ENCODE measurements around the gene RTF1. TPM values are rescaled to one million over a fixed set of nuclear protein-coding genes. Genes with fewer than 3 reads are reported as not detected.
"Not testable (repeated sequence)": the region's sequence is repeated elsewhere in the genome, so short reads cannot be mapped to it uniquely, and the experiment has no call there.

Gene RTF1
- total RNA-seq, 2 experiments from 2014 or later: 40.4 to 45.7 TPM

DNA sequence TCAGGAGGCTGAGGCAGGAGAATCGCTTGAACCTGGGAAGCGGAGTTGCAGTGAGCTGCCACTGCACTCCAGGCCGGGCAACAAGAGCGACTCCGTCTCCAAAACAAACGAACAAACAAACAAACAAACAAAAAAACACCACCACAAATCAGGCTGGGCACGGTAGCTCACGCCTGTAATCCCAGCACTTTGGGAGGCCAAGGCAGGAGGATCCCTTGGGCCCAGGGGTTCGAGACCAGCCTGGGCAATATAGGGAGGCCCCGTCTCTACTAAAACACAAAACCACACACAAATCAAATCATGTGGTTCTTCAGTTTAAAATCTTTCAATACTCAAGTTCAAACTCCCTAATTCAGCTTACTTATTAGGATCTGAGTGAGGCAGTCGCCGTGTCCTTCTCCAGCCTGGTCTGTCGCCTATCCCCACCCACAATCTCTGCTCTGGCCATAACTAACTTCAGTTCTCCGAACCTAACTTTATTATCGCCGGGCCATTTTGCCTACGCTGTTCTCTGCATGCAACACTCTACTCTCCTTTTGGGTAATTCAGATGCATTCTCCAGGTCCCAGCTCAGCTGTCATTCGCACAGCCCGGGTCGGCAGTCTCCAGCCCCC lies 660 bp upstream of the RTF1 start:
- Mint-ChIP-seq H3K4me3 (peak overlapping the region; percentile 94), H3K36me3 (ENCODE audit: low read depth) (peaks cover 6% of the 10 kb centered on the region), H3K27ac (peak overlapping the region; percentile 95), H3K4me1 (peaks cover 41% of the 10 kb centered on the region), H3K9me3 (no peaks in the 10 kb centered on the region), H3K27me3 (no peaks in the 10 kb centered on the region)
- DNase-seq: no peak
- ChIA-PET CTCF (interaction anchor here (0.8 kb wide), 1 partner anchor 13 kb away, joined by 3 read pairs; no protein-coding TSS in a partner anchor), POLR2A (no interaction called here)

- peak overlapping the region; percentile 80 for H3K27ac Mint-ChIP-seq
- peak; percentile 42 for DNase-seq
- ChIA-PET POLR2A (no interaction called here), CTCF (no interaction called here)
- no peaks in the 10 kb centered on the region for H3K9me3 Mint-ChIP-seq
- peak overlapping the region; percentile 94 for H3K4me3 Mint-ChIP-seq
- no peaks in the 10 kb centered on the region for H3K27me3 Mint-ChIP-seq
- H3K36me3 Mint-ChIP-seq (ENCODE audit: low read depth): peaks cover 6% of the 10 kb centered on the region
- peaks cover 46% of the 10 kb centered on the region for H3K4me1 Mint-ChIP-seq
Measured at GRCh38 chr15:41417418-41418195, 712 bp downstream of the RTF1 start.

DNA sequence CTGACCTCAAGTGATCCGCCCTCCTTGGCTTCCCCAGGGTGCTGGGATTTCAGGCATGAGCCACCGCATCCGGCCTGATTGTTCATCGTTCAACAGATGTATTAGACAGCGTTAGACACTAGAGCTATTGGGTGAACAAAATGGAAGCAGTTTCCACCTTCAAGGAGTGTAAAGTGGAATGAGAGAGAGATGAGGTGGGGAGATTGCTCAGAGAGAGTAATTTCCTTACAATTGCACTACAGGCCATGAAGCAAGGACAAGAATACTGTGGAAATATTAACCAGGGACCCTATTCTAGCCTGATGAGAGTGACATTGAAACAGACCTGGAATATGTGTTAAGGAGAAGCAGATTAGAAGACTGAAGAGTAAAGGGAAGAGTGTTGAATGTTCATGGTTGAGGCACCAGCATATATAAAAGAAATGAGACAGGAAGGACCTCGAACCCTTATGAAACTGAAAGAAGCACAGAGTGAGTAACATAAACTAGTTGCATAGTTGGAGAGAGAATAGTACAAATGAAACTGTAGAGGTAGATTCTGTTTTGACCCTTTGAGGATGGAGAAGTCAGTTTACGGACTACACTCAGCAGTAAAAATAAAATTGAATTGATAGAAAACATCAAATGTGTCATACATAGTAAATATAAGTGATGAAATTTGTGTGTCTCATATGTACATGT lies 7.2 kb downstream of the RTF1 start:
- Mint-ChIP-seq H3K27ac (peak overlapping the region; percentile 83), H3K4me1 (peaks cover 40% of the 10 kb centered on the region), H3K4me3 (peak overlapping the region; percentile 26), H3K36me3 (ENCODE audit: low read depth) (peaks cover 11% of the 10 kb centered on the region), H3K27me3 (no peaks in the 10 kb centered on the region), H3K9me3 (no peaks in the 10 kb centered on the region)
- ChIA-PET CTCF (no interaction called here), POLR2A (no interaction called here)
- DNase-seq: peak; percentile 10

- Mint-ChIP-seq H3K9me3 (no peaks in the 10 kb centered on the region), H3K36me3 (ENCODE audit: low read depth) (peaks cover 11% of the 10 kb centered on the region), H3K4me3 (peak overlapping the region; percentile 26), H3K27ac (peak overlapping the region; percentile 83), H3K4me1 (peaks cover 42% of the 10 kb centered on the region), H3K27me3 (no peaks in the 10 kb centered on the region)
- ChIA-PET CTCF (no interaction called here), POLR2A (no interaction called here)
- no peak for DNase-seq
Measured at GRCh38 chr15:41424809-41425208, 7.9 kb downstream of the RTF1 start.

- POLR2A ChIA-PET, H3K27ac Mint-ChIP-seq, H3K9me3 Mint-ChIP-seq, H3K27me3 Mint-ChIP-seq, H3K4me3 Mint-ChIP-seq, DNase-seq, CTCF ChIA-PET: not testable (repeated sequence)
- Mint-ChIP-seq H3K36me3 (ENCODE audit: low read depth) (peaks cover 11% of the 10 kb centered on the region), H3K4me1 (peaks cover 38% of the 10 kb centered on the region)
Measured at GRCh38 chr15:41425907-41426306, 9.0 kb downstream of the RTF1 start.

DNA sequence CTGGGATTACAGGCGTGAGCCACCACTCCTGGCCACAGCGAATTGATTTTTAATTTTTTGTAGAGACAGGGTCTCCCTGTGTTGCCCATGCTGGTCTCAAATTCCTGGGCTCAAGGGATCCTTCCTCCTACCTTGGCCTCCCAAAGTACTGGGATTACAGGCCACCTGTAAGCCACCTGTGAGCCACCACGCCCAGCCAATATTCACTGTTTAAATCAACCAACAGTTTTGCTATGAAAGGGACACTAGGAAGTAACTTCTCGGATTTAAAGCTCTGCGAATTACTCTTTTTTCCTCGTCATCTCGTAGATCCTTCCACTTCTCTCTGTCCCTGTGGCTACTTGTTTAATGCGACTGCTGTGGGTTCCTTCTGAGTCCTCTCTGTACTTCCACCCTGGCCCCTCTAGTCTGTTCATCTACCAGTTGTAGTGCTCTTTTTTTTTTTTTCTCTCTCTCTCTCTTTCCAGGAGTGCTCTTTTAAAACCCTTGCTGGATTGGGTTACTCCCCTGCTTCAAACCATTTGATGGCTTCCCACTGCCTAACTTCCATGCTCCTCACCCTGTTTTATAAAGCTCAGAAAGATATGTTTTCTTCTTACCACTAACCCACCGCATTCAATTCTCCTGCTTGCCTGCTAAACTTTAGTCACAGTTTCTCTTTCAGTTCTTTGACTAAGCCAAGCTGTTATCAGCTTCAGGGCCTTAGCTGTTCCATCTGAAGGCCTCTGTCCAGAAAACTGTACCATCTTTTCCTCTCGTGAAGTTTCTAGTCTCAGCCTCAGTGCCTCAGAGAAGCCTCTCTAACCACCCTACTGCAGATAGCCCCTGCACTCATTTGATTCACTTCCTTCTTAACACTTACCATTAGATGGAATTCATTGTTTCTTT lies 12.4 kb downstream of the RTF1 start:
- Mint-ChIP-seq H3K4me3 (peak overlapping the region; percentile 23), H3K27me3 (no peaks in the 10 kb centered on the region), H3K27ac (peak overlapping the region; percentile 90), H3K9me3 (no peaks in the 10 kb centered on the region), H3K36me3 (ENCODE audit: low read depth) (peaks cover 7% of the 10 kb centered on the region), H3K4me1 (peaks cover 27% of the 10 kb centered on the region)
- peak; percentile 22 for DNase-seq
- POLR2A ChIA-PET: no interaction called here
- CTCF ChIA-PET: interaction anchor here (0.6 to 3.1 kb wide), 12 partner anchors 10 to 1824 kb away, joined by 3 to 8 read pairs (median 4); no protein-coding TSS in a partner anchor

DNA sequence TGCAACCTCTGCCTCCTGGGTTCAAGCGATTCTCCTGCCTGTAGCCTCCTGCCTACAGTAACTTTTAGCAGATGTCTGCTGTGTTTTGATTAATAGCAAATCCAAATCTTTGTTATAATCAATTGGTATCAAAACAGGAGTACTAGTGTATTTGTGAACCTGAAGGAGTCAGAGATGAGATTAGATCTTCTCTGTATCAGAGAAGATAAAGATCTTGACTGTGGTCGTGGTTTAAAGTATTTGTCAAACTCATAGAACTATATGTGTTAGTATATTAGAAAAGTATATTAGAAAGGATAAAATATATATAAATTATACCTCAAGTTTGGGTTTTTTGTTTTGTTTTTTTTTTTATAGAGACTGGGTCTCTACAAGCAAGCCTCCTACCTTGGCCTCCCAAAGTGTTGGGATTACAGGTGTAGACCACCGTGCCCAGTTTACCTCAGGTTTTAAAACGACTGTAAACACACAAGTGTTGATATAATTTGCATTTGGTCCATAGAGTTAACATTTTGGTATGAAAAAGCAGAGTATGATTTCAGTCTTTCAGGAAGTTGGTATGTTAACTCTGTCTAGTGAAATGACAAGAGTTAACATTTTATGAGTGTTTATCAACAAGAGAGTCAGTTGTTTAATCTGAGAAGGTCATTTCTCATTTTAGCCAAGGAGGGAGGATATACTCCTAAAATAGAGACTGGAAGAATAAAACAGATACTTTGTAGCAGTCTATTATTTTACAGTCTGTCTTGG lies 18.3 kb downstream of the RTF1 start:
- no peak for DNase-seq
- ChIA-PET POLR2A (no interaction called here), CTCF (no interaction called here)
- no peak overlapping the region for H3K4me3 Mint-ChIP-seq
- H3K27me3 Mint-ChIP-seq: no peaks in the 10 kb centered on the region
- peaks cover 12% of the 10 kb centered on the region for H3K4me1 Mint-ChIP-seq
- H3K36me3 Mint-ChIP-seq (ENCODE audit: low read depth): peaks cover 6% of the 10 kb centered on the region
- H3K9me3 Mint-ChIP-seq: no peaks in the 10 kb centered on the region
- no peak overlapping the region for H3K27ac Mint-ChIP-seq

DNA sequence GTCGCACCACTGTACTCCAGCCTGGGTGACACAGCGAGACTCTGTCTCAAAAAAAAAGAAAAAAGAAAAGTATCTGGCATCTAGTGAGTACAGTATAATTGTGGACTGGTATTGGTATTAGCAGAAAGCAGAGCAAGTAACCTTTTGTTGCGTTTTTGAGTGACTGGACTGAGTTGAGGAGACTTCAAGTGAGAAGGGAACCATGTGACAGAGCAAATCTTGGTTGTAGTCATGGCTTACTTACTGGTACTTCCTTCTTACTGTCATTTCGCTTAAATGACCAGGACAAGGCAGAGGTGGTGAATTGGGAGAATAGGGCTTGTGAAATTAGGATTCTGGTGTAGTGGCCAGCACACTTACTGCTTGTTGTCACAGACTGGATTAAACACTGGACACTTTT lies 20.6 kb downstream of the RTF1 start:
- H3K27ac Mint-ChIP-seq: no peak overlapping the region
- peaks cover 10% of the 10 kb centered on the region for H3K4me1 Mint-ChIP-seq
- CTCF ChIA-PET: no interaction called here
- POLR2A ChIA-PET: no interaction called here
- H3K9me3 Mint-ChIP-seq: no peaks in the 10 kb centered on the region
- no peak overlapping the region for H3K4me3 Mint-ChIP-seq
- no peaks in the 10 kb centered on the region for H3K27me3 Mint-ChIP-seq
- peaks cover 11% of the 10 kb centered on the region for H3K36me3 Mint-ChIP-seq (ENCODE audit: low read depth)
- no peak for DNase-seq

DNA sequence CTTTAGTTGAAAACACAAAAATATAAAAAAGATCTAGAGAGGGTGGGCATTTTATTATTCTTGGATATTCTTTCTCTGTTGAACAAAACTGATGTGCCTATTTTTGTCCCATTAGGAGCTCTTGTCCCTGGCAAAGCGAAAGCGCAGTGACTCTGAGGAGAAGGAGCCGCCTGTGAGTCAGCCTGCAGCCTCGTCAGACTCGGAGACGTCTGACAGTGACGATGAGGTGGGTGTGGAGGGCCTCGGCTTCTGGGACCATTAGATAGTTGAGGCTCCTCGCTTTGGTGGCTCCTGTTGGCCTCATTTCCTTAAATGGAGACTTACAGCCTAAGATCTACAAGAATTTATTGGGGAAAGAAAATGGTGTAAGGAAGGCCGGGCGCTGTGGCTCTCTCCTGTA lies 21.3 kb downstream of the RTF1 start:
- ChIA-PET POLR2A (interaction anchor here (0.7 kb wide), 1 partner anchor 361 kb away, joined by 3 read pairs; no protein-coding TSS in a partner anchor), CTCF (no interaction called here)
- H3K36me3 Mint-ChIP-seq (ENCODE audit: low read depth): peaks cover 12% of the 10 kb centered on the region
- no peak overlapping the region for H3K27ac Mint-ChIP-seq
- no peaks in the 10 kb centered on the region for H3K27me3 Mint-ChIP-seq
- no peak overlapping the region for H3K4me3 Mint-ChIP-seq
- H3K4me1 Mint-ChIP-seq: peaks cover 15% of the 10 kb centered on the region
- H3K9me3 Mint-ChIP-seq: no peaks in the 10 kb centered on the region
- DNase-seq: no peak

DNA sequence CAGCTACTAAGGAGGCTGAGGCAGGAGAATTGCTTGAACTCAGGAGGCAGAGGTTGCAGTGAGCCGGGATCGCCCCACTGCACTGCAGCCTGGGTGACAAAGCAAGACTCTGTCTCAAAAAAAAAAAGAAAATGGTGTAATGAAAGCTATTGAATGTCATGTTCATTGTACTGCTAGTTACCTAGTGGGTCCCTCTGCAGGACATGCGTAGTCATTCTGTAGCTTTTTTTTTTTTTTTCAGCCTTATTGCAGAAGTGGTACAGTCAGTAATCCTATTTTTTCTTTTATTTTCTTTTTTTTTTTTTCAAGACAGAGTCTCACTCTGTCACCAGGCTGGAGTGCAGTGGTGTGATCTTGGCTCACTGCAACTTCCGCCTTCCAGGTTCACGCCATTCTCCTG lies 21.9 kb downstream of the RTF1 start:
- not testable (repeated sequence) for H3K4me3 Mint-ChIP-seq, H3K27ac Mint-ChIP-seq, H3K27me3 Mint-ChIP-seq, DNase-seq, H3K9me3 Mint-ChIP-seq
- ChIA-PET POLR2A (interaction anchor here (0.7 kb wide), 1 partner anchor 361 kb away, joined by 3 read pairs; no protein-coding TSS in a partner anchor), CTCF (interaction anchor here (0.6 to 0.7 kb wide), 2 partner anchors 9 to 1701 kb away, joined by 3 to 4 read pairs; no protein-coding TSS in a partner anchor)
- Mint-ChIP-seq H3K36me3 (ENCODE audit: low read depth) (peaks cover 14% of the 10 kb centered on the region), H3K4me1 (peaks cover 20% of the 10 kb centered on the region)

GRCh38 chr15:41443275-41443674 lies 26.4 kb downstream of the RTF1 start:
- Mint-ChIP-seq H3K36me3 (ENCODE audit: low read depth) (peaks cover 13% of the 10 kb centered on the region), H3K27me3 (no peaks in the 10 kb centered on the region), H3K4me1 (peaks cover 23% of the 10 kb centered on the region), H3K4me3 (no peak overlapping the region), H3K27ac (peak overlapping the region; percentile 19), H3K9me3 (no peaks in the 10 kb centered on the region)
- DNase-seq: peak; percentile 41
- CTCF ChIA-PET: interaction anchor here (0.7 to 1.8 kb wide), 5 partner anchors 10 to 1604 kb away, joined by 3 to 8 read pairs (median 4); no protein-coding TSS in a partner anchor
- POLR2A ChIA-PET: no interaction called here

DNA sequence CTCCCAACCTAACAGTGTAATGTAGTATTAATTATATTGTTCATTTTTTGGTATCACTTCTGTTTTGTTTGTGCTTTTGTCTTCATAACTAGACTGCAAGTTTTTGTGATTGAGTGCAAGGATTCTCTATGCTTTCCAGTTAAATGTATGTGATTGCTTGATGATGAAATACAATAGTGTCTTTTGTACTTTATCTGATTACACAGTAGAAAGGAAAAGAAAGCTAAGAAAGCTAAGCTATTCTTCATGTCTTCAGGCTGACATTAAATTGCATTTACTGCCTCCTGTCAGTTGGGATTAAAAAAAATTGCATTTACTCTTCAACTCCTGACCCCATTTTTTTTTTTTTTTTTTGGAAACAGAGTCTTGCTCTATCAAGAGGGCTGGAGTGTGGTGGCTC lies 28.5 kb downstream of the RTF1 start:
- ChIA-PET CTCF (interaction anchor here (1.0 to 1.8 kb wide), 2 partner anchors 14 to 215 kb away, joined by 4 to 8 read pairs; partner anchors contain the start of gene EXD1), POLR2A (no interaction called here)
- Mint-ChIP-seq H3K4me1 (peaks cover 23% of the 10 kb centered on the region), H3K36me3 (ENCODE audit: low read depth) (peaks cover 11% of the 10 kb centered on the region), H3K27ac (no peak overlapping the region), H3K27me3 (no peaks in the 10 kb centered on the region), H3K4me3 (no peak overlapping the region), H3K9me3 (no peaks in the 10 kb centered on the region)
- no peak for DNase-seq
